OCI-LY1 (cell line): ENCODE results near the gene MYEOV.

Experiments used
- H2AFZ ChIP-seq: fragments of 200-600 bp; sonication (generic), shearing (Covaris generic); 2 replicates; pipeline ENCODE4 v1.6.0; 2014; ENCODE audit warnings: antibody characterized with exemption, mild to moderate bottlenecking, low read length
- H3F3A ChIP-seq: fragments of 200-600 bp; sonication (generic), shearing (Covaris generic); 2 replicates; pipeline ENCODE4 v1.6.0; 2014; ENCODE audit warnings: mild to moderate bottlenecking, antibody characterized with exemption, low read length, moderate library complexity; ENCODE audit not compliant: insufficient read depth
- H3K27ac ChIP-seq: fragments of 200-600 bp; sonication (generic); 2 replicates; pipeline ENCODE4 v1.5.1; 2014; ENCODE audit warnings: low read length, mixed run types, mild to moderate bottlenecking, low read depth; ENCODE audit not compliant: poor library complexity, severe bottlenecking
- H3K27me3 ChIP-seq: fragments of 200-600 bp; sonication (generic); 2 replicates; pipeline ENCODE4 v1.6.0; 2014; ENCODE audit warnings: antibody characterized with exemption, mild to moderate bottlenecking, low read length, moderate library complexity; ENCODE audit not compliant: insufficient read depth
- H3K36me3 ChIP-seq: fragments of 200-600 bp; sonication (generic); 2 replicates; pipeline ENCODE4 v1.6.1; 2014; ENCODE audit warnings: mild to moderate bottlenecking, antibody characterized with exemption, low read length, moderate library complexity, mixed read lengths; ENCODE audit not compliant: insufficient read depth
- H3K4me1 ChIP-seq: fragments of 200-600 bp; sonication (generic); 2 replicates; pipeline ENCODE4 v1.5.1; 2014; ENCODE audit warnings: mild to moderate bottlenecking, low read length, moderate library complexity; ENCODE audit not compliant: insufficient read depth, severe bottlenecking
- H3K4me2 ChIP-seq: fragments of 200-600 bp; sonication (generic), shearing (Covaris generic); 2 replicates; pipeline ENCODE4 v1.6.1; 2014; ENCODE audit warnings: low read length
- H3K4me3 ChIP-seq: fragments of 200-600 bp; sonication (generic); 2 replicates; pipeline ENCODE4 v1.5.1; 2014; ENCODE audit warnings: low read length, low read depth, mild to moderate bottlenecking, mixed read lengths; ENCODE audit not compliant: poor library complexity, severe bottlenecking
- H3K79me2 ChIP-seq: fragments of 200-600 bp; shearing (Covaris generic); 2 replicates; pipeline ENCODE4 v1.6.1; 2016; ENCODE audit warnings: mixed run types, low read length, mixed read lengths; ENCODE audit not compliant: insufficient read depth
- H3K9ac ChIP-seq: fragments of 200-600 bp; sonication (generic), shearing (Covaris generic); 2 replicates; pipeline ENCODE4 v1.6.1; 2014; ENCODE audit warnings: mild to moderate bottlenecking, low read length, mixed read lengths
- H3K9me2 ChIP-seq: fragments of 200-600 bp; sonication (generic), shearing (Covaris generic); 2 replicates; pipeline ENCODE4 v1.6.1; 2014; ENCODE audit warnings: low read depth, mild to moderate bottlenecking, low read length, mixed read lengths
- H3K9me3 ChIP-seq: fragments of 200-600 bp; shearing (Covaris generic); 2 replicates; pipeline ENCODE4 v1.6.1; 2014; ENCODE audit warnings: low read length, mixed read lengths
- H4K20me1 ChIP-seq: fragments of 200-600 bp; sonication (generic), shearing (Covaris generic); 2 replicates; pipeline ENCODE4 v1.6.0; 2016; ENCODE audit warnings: mild to moderate bottlenecking, low read length; ENCODE audit not compliant: insufficient read depth
- EZH2 ChIP-seq: fragments of 200-600 bp; sonication (generic), shearing (Covaris generic); IDR thresholded peaks from 2 replicates; pipeline ENCODE4 v1.8.0; 2017; ENCODE audit warnings: borderline replicate concordance, mixed run types, mild to moderate bottlenecking, antibody characterized with exemption, low read length, moderate library complexity, mixed read lengths
- TF ChIP-seq, protein P1 (sequence below): fragments of 200-600 bp; sonication (generic), shearing (Covaris generic); IDR thresholded peaks from 2 replicates; pipeline ENCODE4 v1.5.1; 2017; ENCODE audit warnings: mild to moderate bottlenecking, antibody characterized with exemption, low read length, moderate library complexity, mixed read lengths

MYEOV gene

DNA sequence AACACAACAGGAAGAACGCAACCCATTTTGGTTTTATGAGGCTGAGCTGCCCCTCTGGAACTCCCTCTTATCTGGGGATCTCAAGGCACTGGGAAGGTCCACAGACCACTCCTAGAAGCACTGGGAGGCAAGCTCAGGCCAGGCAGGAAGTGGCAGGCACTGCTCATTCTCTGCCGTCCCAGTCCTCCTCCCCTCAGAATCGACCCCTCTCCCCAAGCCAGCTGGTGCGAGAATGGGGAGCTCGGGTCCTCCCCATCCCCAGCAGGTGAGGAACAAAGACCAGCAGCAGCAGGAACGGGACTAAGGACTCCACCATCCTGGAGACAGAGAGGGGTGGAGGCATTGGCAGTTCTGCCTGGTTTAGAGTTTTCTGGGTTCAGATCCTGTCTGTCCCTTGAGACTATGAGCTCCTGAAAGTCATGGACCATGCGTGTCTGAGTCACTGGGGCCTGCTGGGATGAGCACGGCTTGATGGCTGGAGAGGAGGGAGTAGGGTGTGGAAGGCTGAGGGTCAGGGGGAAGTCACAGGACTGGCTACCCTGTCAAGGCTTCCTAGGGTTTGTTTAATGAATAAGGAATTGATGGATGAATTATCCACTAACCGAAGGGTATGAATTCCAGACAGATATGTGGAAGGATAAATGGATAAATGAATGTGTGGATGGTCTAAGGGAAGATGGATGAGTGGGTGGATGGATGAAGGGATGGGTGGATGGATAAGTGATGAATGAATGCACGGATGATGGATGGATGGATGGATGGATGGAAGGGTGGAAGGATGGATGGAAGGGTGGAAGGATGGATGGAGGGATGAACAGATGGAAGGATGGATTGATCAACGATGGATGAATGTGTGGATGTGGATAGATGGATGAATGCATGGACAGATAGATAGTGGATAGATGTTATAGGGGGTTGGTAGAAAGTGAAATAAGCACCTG, 6.4 kb downstream of the MYEOV start:
- TF ChIP-seq, protein P1, sequence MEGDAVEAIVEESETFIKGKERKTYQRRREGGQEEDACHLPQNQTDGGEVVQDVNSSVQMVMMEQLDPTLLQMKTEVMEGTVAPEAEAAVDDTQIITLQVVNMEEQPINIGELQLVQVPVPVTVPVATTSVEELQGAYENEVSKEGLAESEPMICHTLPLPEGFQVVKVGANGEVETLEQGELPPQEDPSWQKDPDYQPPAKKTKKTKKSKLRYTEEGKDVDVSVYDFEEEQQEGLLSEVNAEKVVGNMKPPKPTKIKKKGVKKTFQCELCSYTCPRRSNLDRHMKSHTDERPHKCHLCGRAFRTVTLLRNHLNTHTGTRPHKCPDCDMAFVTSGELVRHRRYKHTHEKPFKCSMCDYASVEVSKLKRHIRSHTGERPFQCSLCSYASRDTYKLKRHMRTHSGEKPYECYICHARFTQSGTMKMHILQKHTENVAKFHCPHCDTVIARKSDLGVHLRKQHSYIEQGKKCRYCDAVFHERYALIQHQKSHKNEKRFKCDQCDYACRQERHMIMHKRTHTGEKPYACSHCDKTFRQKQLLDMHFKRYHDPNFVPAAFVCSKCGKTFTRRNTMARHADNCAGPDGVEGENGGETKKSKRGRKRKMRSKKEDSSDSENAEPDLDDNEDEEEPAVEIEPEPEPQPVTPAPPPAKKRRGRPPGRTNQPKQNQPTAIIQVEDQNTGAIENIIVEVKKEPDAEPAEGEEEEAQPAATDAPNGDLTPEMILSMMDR, result no peak

DNA sequence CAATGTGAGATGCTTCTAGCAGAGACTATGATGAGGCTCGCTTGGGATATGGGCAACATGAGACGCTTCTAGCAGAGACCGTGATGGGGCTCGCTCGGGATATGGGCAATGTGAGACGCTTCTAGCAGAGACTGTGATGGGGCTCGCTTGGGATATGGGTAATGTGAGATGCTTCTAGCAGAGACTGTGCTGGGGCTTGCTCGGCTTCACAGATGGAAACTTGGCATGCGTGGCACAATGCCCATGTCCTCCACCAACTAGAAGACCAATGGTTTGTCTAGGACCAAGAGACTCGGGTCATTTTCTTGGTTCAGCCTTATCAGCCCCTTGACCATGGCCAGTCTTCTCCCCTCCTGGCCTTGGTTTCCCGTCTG, 7.1 kb downstream of the MYEOV start:
- H3K4me2 ChIP-seq, result no peak overlapping the region
- H3F3A ChIP-seq, result no peaks in the 10 kb centered on the region
- no peaks in the 10 kb centered on the region for H3K9me3 ChIP-seq
- no peaks in the 10 kb centered on the region for H3K36me3 ChIP-seq
- no peaks in the 10 kb centered on the region for H4K20me1 ChIP-seq
- no peak overlapping the region for H3K27ac ChIP-seq
- H2AFZ ChIP-seq, result no peak overlapping the region
- peaks cover 5% of the 10 kb centered on the region; the same call in 1 of the 2 replicates for H3K27me3 ChIP-seq
- H3K4me1 ChIP-seq, result peaks cover 17% of the 10 kb centered on the region
- H3K9ac ChIP-seq, result no peak overlapping the region
- no peaks in the 10 kb centered on the region for H3K9me2 ChIP-seq
- H3K79me2 ChIP-seq, result no peaks in the 10 kb centered on the region
- no peak for TF ChIP-seq EZH2
- no peak overlapping the region for H3K4me3 ChIP-seq

More for the DNA sequence above, 6.4 kb downstream of the MYEOV start:
- H2AFZ ChIP-seq, result no peak overlapping the region
- no peaks in the 10 kb centered on the region for H3K79me2 ChIP-seq
- no peak overlapping the region for H3K9ac ChIP-seq
- peaks cover 17% of the 10 kb centered on the region for H3K4me1 ChIP-seq
- no peak overlapping the region for H3K4me2 ChIP-seq
- no peaks in the 10 kb centered on the region for H3K9me2 ChIP-seq
- no peaks in the 10 kb centered on the region for H3K9me3 ChIP-seq
- H3K27me3 ChIP-seq, result peaks cover 9% of the 10 kb centered on the region; the same call in 1 of the 2 replicates
- H3K27ac ChIP-seq, result no peak overlapping the region
- H3F3A ChIP-seq, result no peaks in the 10 kb centered on the region
- no peaks in the 10 kb centered on the region for H3K36me3 ChIP-seq
- no peaks in the 10 kb centered on the region for H4K20me1 ChIP-seq
- no peak overlapping the region for H3K4me3 ChIP-seq

DNA sequence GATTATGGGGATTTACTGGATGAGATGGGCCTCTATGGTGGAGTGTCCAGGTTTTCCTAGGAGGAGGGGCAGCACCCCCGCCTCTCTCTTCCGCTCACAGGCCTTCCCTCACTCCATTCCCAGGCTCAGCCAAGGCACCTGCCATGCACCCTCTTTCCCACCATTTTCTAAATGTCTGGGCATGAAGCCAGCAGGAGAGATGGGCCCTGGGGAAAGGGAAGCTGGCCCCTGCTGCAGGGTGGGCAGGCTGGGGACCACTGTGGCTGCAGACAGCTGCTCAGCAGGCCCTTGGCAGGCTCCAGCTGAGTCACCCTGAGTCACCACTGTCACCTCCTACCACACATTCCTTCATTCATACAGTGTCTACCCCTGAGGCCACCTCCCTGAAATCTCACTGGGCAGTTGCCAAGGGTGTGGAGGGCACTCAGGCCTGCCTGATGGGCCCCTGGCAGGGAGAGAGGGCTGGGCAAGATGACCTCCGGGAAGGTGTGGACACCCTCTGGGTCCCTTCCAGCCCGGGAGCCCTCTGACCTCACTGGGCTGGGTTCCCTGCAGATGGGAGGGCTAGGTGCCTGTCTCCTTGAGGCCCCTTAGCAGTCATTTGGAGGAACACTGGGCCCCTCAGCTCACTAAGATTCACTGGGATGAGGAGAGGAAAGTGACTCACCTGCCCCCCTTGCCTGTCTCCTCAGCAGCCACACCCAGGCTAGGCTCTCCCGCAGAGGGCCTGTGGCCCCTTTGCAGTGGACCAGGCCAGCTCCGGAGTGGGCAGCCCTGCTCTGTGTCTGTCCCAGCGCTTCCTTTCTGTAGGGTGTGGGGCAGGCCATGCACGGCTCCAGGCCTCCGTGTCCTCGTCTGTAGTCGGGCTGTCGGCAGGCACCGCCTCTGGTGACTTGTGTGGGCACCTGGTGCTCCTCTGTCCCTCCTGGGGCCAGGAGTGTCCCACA, 7.8 kb downstream of the MYEOV start:
- Histone ChIP-seq H3K4me2 (no peak overlapping the region), H2AFZ (no peak overlapping the region), H4K20me1 (no peaks in the 10 kb centered on the region), H3K79me2 (no peaks in the 10 kb centered on the region), H3K36me3 (no peaks in the 10 kb centered on the region), H3K4me1 (peaks cover 17% of the 10 kb centered on the region), H3K27ac (no peak overlapping the region), H3K9ac (no peak overlapping the region), H3F3A (no peaks in the 10 kb centered on the region), H3K9me3 (no peaks in the 10 kb centered on the region), H3K27me3 (0 out of 2 replicates have a peak, but pooled peaks cover 4% of the 10 kb centered on the region), H3K9me2 (no peaks in the 10 kb centered on the region), H3K4me3 (no peak overlapping the region)
- no peak for TF ChIP-seq EZH2
- TF ChIP-seq, protein P1, result no peak
